ENCODE results near the gene DDT.
"Not testable (repeated sequence)": the region's sequence is repeated elsewhere in the genome, so short reads cannot be mapped to it uniquely, and the experiment has no call there.

DDT gene

GRCh38 chr22:23974345-23974744 lies at the start of gene DDT:
Gene DDT, minus strand, starts transcription at chr22:23974441. Its CDS starts 27 bp downstream, at chr22:23974414.
- not testable (repeated sequence) for DNase-seq (ENCODE audit: low read depth)

GRCh38 chr22:24023204-24023789 lies 49.1 kb upstream of the DDT start:
- DNase-seq (ENCODE audit: low read depth) = no peak

GRCh38 chr22:24021304-24021703 lies 47.1 kb upstream of the DDT start:
- no peak for DNase-seq (ENCODE audit: low read depth)

GRCh38 chr22:24016156-24016555 lies 41.9 kb upstream of the DDT start:
- no peak for DNase-seq (ENCODE audit: low read depth)

- DNase-seq (ENCODE audit: low read depth) = no peak
These were observed 37.5 kb upstream of the DDT start for GRCh38 chr22:24011735-24012068.

GRCh38 chr22:24010018-24010391 lies 35.8 kb upstream of the DDT start:
- DNase-seq (ENCODE audit: low read depth) = no peak

GRCh38 chr22:24009227-24010017 lies 35.2 kb upstream of the DDT start:
- no peak for DNase-seq (ENCODE audit: low read depth)

- DNase-seq (ENCODE audit: low read depth) = no peak
These were observed 34.4 kb upstream of the DDT start for GRCh38 chr22:24008381-24009226.

GRCh38 chr22:24008022-24008283 lies 33.7 kb upstream of the DDT start:
- no peak for DNase-seq (ENCODE audit: low read depth)

GRCh38 chr22:24007253-24008021 lies 33.2 kb upstream of the DDT start:
- no peak for DNase-seq (ENCODE audit: low read depth)

- no peak for DNase-seq (ENCODE audit: low read depth)
These were observed 32.6 kb upstream of the DDT start for GRCh38 chr22:24006914-24007214.

- DNase-seq (ENCODE audit: low read depth) = no peak
These were observed 32.1 kb upstream of the DDT start for GRCh38 chr22:24006207-24006913.

- DNase-seq (ENCODE audit: low read depth) = no peak
These were observed 31.0 kb upstream of the DDT start, which contains the start of gene GSTT4 for GRCh38 chr22:24005201-24005600. Gene GSTT4, minus strand, starts transcription at chr22:24005453. Its CDS starts 97 bp downstream, at chr22:24005356.

GRCh38 chr22:24003887-24004286 lies 29.6 kb upstream of the DDT start:
- DNase-seq (ENCODE audit: low read depth) = no peak

- no peak for DNase-seq (ENCODE audit: low read depth)
These were observed 28.6 kb upstream of the DDT start for GRCh38 chr22:24002851-24003250.

- DNase-seq (ENCODE audit: low read depth) = no peak
These were observed 28.0 kb upstream of the DDT start for GRCh38 chr22:24002272-24002671.

- no peak for DNase-seq (ENCODE audit: low read depth)
These were observed 27.1 kb upstream of the DDT start for GRCh38 chr22:24001314-24001713.

- not testable (repeated sequence) for DNase-seq (ENCODE audit: low read depth)
These were observed 25.5 kb upstream of the DDT start for GRCh38 chr22:23999779-24000178.

GRCh38 chr22:23997092-23997491 lies 22.9 kb upstream of the DDT start:
- no peak for DNase-seq (ENCODE audit: low read depth)

GRCh38 chr22:23993581-23994177 lies 19.4 kb upstream of the DDT start:
- not testable (repeated sequence) for DNase-seq (ENCODE audit: low read depth)

- DNase-seq (ENCODE audit: low read depth) = not testable (repeated sequence)
These were observed 18.8 kb upstream of the DDT start for GRCh38 chr22:23993080-23993479.

All from stimulated activated CD8-positive, alpha-beta memory T cell treated with anti-CD3 and anti-CD28 coated beads, Interleukin-7, amount 100 ng/mL, for 24 hours (primary cell).